Panc1 (cell line): Measurements from ENCODE around the gene PARVB.

Experiments
- CTCF ChIP-seq: fragments of 450-650 bp; IDR thresholded peaks from 2 replicates; pipeline ENCODE4 v1.5.1; 2017; ENCODE audit warnings: mild to moderate bottlenecking
- POLR2AphosphoS5 ChIP-seq: IDR thresholded peaks from 2 replicates; pipeline ENCODE4 v1.6.1; 2012; ENCODE audit warnings: mild to moderate bottlenecking, low read depth, low read length, moderate library complexity
- REST ChIP-seq, 2 experiments: IDR thresholded peaks; 2 replicates each; pipeline ENCODE4 v1.6.1; 2011 to 2012; ENCODE audit warnings: low read depth in 2 of 2, control low read depth in 1 of 2, low read length in 1 of 2, mild to moderate bottlenecking in 1 of 2, moderate library complexity in 1 of 2; ENCODE audit not compliant: insufficient read depth in 1 of 2
- SIN3A ChIP-seq: IDR thresholded peaks from 2 replicates; pipeline ENCODE4 v1.6.1; 2012; ENCODE audit warnings: low read depth, mild to moderate bottlenecking, low read length, moderate library complexity, borderline replicate concordance; ENCODE audit not compliant: insufficient read depth
- TCF7L2 ChIP-seq: IDR thresholded peaks from 2 replicates; pipeline ENCODE4 v1.6.1; 2011; ENCODE audit warnings: mild to moderate bottlenecking, low read depth, low read length, inconsistent platforms

GRCh38 chr22:44165286-44165874, 141.3 kb downstream of the PARVB start:
- TF ChIP-seq CTCF (no peak), REST (IDR thresholded peaks at IDR 0.05; ENCODE audit: insufficient read depth in 1 of 2, low read depth in 2 of 2, low read length in 1 of 2) (no peak), TCF7L2 (no peak), SIN3A (no peak), POLR2AphosphoS5 (no peak)
